ENCODE data around the gene SFXN4.
A peak's percentile ranks its signal among the peaks of the same experiment; 100 is the strongest.

Gene SFXN4, protein sequence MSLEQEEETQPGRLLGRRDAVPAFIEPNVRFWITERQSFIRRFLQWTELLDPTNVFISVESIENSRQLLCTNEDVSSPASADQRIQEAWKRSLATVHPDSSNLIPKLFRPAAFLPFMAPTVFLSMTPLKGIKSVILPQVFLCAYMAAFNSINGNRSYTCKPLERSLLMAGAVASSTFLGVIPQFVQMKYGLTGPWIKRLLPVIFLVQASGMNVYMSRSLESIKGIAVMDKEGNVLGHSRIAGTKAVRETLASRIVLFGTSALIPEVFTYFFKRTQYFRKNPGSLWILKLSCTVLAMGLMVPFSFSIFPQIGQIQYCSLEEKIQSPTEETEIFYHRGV

DNA sequence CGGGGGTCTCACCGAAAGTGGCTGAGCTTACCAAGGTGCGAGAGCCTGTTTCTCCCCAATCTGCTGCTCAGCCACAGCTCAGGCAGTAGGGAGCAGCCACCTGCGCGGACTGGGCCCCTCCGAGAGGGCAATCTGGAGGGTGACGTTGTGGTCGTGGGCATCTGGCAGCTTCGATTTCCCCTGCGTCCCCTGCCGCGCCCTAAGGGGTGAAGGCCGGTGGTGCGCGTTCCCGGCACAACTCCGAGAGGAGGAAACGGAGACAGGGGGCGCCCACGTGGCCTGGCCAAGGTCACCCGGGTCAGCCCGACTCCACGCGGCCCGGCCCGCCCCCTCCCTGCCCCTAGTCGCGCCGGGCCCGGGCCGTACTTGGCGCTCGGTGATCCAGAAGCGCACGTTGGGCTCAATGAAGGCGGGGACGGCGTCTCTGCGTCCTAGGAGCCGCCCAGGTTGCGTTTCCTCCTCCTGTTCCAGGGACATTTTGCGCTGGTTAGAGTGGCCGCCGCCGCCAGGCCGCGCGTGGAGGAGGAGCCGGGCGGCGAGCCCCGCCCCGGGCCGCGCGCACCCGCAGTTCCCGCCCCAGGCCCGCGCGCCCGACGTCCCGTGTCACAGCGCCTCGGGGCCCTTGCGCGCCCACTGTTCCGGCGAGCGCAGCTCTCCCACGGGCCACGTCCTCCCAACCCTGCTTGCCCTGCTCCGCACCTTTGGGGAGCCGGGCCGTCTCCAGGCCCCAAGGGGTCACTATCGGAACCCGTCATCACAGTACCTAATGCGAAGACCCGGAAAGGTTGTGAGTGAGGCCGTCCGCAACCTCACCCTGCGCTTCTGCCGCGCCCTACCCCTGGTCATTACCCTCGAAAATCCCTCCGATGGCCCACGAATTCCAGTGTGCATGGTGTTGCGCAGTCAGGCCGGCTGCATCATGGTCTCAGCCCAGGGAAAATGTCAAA lies at the start of gene SFXN4:
SFXN4 (minus strand) TSS at position 544 of the 947 bp plus-strand sequence; CDS start at position 477, 67 bp downstream.
- DNase-seq (ENCODE audit: low read depth) = peak; percentile 44

DNA sequence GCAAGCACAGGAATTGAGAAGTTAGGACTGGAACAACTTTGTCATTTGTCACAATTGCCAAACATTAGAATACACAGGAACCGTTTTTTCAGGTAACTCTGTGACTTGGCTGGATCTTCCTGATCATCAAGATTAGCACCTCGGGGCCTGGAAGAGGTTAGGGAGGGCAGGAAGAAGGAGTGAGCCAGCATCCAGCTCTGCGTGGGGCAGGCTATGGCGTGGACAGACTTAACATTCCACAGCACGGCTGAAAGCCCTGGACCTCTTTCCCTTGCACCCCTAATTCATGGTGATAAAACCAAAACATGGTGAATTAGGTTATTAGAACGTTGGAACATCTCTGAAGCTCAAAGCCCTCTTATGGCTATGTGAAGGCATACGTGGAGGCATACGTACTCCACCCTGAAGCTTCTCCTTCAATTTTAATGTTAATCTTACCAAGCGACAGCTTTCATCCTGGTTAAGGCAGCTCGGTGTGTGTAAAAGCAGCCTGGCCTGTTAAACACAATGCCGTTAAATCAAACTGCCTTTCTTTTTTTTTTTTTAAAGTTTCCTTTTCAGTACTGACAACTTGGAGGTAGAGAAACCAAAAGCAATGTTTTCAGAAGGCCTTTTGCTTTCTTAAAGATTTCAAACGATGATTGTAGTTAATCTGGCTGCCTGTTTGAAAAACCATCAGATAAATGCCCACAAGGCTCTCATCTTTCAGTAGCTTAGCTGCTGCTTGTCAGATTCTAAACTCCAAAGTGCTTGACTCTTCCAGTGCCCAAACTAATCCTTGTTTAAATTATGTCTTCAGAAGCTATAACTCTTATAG lies 46.3 kb upstream of the SFXN4 start:
- DNase-seq (ENCODE audit: low read depth) = no peak

DNA sequence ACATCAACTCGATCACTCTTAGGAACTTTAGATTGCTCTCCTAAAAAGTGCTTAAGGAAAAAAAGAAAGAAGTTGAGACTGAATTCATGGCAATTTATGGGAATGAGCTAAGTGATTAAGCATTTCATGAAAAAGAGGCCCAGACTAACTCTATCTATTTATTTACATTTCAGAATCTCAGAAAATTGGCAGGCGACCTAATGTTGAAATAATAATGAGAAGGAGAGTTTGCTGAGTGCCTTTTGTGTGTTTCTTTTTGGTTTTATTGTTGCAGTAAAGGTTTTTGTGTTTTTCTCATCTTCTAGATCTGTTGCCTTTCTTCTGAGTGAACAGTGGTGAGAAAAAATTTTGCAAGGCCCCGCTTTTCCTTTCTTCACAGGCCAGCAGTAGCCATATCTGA lies 45.7 kb upstream of the SFXN4 start:
- DNase-seq (ENCODE audit: low read depth) = no peak

DNA sequence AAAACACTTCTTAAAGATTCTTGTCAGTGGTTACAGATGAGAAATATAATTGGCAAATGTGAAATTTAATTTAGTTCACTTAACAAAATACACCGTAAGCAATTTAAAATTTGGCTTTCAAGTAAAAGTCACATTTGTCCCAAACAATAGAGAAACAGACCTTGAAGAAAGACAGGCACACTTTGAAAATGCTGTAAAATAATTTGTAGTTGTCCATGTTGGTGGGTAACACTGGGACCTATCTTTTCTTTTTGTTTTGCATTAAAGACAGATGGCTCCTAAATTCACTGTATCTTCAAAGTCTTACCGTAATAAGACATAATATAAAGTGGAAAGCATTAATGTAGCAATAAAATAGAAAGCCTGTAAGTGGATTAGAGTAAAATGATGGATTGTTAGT lies 45.1 kb upstream of the SFXN4 start:
- no peak for DNase-seq (ENCODE audit: low read depth)

DNA sequence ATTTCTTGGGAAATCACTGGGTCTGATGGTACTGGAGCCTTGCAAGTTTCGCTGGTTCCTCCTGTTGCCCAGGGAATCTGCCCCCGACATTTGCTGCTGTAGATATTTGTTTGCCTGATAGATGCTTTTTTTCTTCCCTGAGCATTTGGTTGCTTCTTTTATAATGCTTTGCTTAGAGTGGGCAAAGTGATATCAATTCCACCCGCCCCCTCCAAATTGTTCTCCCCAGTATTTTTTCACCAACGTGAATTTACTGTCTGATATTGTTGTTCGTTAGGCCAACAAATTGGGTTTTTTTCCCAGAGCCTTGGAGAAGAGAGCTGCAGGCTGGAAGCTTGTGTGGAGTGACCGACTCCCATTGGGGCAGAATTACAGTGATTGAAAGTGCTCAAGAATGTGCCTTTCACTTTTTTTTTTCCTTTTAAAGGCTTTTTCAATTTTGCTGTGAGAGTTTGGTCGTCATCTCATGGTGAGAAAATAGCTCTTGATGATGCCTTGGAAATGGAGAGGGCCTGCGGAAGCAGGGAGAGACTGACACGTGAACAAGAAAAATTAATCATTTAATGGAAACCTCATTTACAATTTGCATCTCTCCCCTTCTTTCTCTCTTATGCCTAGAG lies 44.3 kb upstream of the SFXN4 start:
- no peak for DNase-seq (ENCODE audit: low read depth)

DNA sequence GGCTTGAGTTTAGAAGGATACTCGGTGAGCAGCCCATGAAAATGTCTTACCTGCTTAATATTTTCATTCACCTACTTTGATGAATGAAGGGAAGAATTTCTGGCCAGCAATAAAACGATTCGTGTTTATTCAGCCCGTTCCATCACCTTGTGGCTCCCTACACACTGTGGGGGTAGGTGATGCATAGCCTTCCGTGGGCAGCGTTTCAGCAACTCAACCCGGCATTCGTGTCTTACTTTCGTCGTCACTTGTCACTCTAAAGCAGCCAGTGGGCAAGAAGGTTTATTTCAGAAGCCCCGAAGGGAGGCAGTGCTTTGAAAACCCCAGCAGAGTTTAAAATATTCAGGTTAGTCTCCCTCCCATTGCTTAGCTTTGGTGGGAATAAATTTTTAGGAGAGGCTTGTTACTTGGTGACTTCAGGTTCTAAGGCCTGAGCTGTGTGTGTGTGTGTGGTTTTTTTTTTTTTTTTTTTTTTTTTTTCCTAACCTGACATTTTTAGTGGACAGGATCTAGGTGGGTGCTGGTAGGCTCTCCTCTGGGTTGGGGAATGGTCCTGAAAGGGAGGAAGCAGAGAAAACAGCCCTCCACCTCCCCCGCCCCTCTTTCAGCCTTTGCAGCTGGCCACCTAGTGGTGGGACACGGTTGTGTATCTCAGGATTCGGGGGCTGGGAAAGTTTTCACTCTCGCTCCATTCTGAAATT lies 43.7 kb upstream of the SFXN4 start:
- DNase-seq (ENCODE audit: low read depth) = peak; percentile 39

DNA sequence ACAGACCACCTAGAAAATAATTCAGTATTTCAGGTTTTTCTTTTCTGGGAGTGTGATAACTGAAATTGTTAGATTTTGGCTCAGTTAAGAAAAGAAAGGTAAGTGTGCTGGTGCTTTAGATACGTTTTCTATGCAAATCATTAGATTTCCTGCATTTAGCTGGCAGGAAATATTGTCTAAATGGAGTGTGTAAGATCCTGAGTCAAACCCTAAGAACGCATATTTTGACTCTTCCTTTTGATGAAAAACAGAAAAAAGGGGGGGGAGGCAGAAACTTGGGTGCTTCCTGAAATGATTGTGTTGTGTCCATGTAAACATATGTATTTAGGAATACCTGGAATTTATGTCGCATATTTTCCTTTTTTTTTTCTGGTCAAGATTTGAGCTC lies 43.0 kb upstream of the SFXN4 start:
- no peak for DNase-seq (ENCODE audit: low read depth)

DNA sequence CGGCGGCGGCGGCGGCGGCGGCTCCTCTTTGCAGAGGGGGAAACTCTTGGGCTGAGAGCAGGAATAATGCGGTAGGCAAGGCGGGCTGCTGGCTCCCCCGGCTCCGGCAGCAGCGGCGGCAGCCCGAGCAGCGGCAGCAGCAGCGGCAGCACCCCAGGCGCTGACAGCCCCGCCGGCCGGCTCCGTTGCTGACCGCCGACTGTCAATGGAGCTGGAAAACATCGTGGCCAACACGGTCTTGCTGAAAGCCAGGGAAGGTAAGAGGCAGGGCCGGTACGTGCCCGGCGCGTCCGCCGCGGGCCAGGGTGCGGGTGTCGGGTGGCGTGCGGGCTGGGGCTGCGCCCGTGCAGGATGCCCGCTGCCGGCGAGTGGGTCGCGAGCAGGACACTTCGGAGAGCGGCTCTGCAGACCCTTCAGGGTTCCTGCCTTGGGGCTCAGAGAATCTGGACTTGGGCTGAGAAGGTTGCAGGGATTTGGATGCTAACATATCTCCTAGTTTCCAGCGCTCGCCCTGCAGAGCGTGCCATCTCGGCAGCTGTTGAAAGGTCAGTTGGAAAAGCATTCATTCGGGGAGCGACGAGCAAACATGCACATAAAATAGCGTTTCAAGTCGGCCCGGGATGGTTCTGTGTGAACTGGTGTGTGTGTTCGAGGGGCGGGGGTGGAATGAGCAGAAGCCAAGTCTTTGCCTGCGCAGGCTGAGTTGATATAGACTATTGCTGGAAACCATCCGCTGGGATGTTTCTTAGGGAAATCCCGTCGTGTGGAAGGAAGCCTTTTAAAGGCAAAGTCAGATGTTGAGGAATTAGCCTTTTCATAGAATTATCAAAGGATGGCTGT lies 42.4 kb upstream of the SFXN4 start:
- DNase-seq (ENCODE audit: low read depth) = no peak

DNA sequence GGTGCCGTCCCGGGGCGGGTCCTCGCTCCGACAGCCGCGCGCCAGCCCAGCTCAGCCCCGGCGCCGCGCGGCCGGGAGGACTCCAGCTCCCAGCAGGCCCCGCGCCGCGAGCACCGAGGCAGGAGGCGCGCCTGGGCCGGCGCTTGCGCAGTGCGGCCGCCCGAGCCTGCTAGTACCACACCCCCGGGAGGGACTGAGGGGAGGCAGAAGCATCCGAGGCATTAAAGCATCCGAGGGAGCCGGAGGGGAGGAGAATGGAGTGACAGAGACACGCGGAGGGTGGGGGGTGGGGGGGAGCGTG lies 41.8 kb upstream of the SFXN4 start, which contains the start of gene GRK5:
GRK5 (plus strand) TSS at position 206 of the 301 bp plus-strand sequence. CDS start 347 bp downstream, outside the sequence.
- peak; percentile 81 for DNase-seq (ENCODE audit: low read depth)

DNA sequence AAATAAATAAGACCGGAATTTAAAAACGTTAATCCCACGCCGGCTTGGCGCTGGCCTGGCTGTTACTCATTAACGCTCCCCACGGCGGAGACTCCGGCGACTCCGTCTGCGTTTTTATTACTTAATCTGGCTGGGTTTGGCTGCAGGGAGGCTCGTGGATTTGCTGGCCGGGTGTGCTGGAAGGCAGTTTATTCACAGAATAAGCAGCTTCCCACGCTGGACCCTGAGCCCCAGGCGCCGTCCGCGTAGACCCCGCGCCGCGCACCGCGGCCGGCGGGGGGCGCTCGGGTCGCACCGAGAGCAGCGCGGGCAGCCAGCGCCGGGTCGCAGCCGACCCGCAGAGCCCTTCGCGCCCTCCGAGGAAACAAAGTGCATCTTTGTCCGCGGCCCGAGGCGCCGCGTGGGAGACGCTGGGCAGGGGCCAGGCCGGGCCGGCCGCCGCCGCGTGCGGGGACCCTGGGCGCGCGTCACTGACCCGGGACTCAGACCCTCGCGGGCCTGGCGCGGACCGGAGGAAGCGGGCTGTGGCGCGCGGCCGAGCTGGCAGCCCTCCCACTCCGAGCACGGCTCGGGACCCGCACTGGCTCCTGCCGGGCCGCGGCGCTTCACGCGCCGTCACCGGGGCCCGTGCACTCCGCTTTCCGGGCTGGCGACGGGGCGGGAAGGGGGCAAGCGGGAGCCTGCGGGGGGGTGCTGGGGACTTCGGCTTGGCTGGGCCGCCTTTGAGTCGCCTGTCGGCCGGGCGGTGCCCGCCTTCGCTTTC lies 41.3 kb upstream of the SFXN4 start:
- DNase-seq (ENCODE audit: low read depth) = peak; percentile 38

DNA sequence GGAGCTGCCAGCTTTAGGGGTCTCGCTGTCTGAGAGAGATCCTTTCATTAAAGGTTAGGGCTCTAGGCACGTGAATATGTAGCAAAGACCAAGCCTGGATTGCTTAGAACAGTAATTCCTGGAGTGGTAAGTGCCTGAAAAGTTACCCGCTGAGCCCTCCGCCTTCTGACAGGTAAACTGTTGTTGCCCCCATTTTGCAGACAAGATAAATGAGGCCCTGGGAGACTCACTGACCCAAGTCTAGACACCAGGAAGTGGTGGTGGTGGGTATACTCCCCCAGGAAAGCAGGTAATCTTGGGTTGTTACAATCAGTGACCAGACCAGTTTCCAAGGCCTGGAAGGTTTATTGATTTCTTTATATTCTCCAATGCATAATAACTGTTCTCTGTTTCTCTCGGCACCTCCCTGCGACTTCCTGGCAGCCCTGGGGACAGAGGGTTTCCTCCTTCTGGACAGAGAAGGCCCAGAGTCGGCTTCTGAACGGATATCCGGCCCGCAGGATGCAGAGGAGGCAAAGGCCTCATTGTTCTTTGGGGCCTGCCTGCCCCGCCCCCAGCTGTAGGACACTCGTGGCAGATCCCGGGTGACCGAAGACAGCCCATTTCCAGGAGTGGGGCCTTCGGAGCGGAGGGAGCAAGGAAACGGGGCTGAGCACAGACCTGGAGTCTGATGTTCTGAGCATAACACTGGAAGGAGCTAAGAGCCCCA lies 40.5 kb upstream of the SFXN4 start:
- DNase-seq (ENCODE audit: low read depth) = no peak

DNA sequence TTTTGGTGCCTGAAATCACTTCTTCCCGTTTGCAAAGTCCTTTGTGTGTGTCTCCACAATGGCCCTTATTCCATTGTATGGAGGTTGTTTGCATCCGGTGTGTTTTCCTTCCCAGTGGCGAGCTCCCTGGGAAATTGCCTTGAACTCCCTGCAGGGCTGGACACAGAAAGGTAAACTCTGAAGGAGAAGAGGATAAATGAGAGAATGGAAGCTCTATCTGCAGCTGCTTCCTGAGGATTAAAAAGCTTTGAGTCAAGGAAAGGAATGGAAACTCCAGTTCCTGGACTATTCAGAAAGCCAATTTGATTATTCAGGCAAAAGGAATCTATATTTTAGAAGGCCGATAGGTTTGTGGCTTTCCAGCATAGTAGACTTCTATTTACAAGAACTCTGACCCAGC lies 37.5 kb upstream of the SFXN4 start:
- DNase-seq (ENCODE audit: low read depth) = no peak

DNA sequence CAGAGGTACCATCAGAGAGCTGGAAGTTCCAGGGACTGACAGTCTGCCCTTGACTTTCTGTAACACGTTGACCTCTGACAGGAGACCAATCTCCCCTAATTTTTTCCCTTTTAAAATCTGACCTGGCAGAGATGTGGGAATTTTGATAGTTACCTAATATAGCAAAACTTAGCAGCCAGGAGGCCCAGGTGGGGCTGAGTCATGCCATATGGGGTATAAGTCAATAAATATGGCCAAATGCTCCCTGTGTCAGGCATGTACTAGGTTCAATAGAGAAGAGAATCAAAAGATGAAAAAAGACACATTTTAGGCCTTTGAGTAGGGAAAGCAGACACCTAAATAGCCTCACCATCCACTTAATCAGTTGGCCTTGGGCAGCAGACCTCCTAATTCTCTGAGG lies 35.7 kb upstream of the SFXN4 start:
- no peak for DNase-seq (ENCODE audit: low read depth)

DNA sequence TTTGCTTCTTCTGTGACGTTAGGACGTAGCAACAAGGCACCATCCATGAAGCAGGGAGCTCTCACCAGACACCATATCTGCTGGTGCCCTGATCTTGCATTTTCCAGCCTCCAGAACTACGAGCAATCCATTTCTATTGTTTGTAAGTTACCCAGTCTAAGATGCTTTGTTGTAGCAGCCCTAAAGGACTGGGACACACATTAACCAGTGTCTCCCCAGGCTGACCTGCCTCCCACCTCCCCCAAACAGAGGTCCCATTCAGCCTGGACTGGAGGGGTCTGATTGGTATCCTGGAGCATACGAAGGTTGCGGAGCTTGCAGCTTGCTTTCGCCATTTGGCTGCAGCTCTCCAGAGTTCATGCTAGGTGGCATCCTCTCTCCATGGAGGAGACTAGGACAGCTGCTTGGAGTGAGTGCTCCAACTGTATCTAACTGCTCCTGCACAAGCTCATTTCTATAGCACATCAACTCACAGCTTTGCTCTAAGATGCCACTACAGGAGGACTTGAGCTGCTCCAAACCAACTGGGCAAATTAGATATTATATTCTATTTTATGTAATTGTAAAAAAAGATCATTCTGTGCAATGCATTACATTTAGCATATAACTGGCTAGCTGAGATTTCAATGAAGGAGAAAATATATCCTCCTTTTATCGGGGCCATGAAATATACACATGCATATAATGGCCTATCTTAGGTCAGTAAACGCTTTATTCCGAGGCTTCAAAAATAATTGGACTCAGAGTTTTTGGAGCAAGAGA lies 33.9 kb upstream of the SFXN4 start:
- no peak for DNase-seq (ENCODE audit: low read depth)

DNA sequence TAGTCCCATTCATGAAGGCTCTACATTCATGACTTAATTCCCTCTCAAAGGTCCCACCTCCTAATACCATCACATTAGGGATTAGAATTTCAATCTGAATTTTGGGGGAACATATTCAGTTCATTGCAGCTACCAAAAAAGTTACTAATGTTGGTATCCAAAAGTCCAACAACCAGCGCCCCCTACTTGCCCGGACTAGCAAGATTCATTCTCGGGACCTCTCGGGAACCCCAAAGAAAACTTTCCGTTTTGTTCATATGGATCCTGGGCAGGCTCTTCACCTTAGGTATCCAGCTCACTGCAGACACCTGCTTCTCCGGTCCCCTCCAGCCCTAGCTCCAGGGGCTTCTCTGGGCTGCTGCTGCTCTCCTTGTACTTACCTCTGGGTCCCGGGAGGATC lies 32.9 kb upstream of the SFXN4 start:
- no peak for DNase-seq (ENCODE audit: low read depth)

DNA sequence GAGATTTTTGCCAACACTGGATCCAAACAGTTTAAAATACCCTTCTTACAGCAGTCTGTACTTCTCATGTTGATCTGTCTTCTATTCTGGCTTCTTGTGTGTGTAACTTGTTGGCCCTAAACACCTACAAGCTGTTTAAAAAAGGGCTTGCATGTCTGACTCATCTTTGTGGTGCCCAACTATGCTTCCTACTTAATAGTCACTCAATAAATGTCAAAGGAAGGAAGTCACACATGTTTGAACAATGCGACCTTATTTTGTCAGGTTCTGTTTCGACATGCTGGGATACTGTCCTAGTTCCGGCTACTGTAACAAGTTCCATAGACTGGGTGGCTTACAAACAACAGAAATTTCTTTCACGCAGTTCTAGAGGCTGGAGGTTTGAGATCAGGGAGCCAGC lies 32.4 kb upstream of the SFXN4 start:
- DNase-seq (ENCODE audit: low read depth) = no peak

DNA sequence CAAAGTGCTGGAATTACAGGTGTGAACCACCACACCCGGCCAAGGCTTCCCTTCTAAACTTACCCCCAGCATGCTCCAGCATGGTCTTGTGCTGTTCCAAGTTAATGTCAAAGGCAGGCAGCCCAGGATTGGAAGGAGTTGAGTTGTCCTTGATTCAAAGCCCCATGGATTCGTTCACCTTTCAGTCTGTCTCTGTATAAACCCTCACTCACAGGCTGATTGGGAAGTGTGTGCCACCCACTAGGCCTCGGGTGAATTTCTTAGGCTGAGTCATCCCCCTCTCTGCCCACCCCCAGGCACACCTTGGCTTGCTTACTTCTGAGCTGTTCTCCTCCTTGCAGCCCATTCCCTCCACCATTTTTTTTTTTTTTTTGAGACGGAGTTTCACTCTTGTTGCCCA lies 26.4 kb upstream of the SFXN4 start:
- no peak for DNase-seq (ENCODE audit: low read depth)
